Measurements from ENCODE around the gene PDE6G. TPM values are rescaled to one million over a fixed set of nuclear protein-coding genes. Genes with fewer than 3 reads are reported as not detected.
A peak's percentile ranks its signal among the peaks of the same experiment; 100 is the strongest.

PDE6G gene
- total and polyA plus RNA-seq, 2 of the 13 experiments (the other 11 are each of a cell fraction or from before 2014, with no cell fraction given): 1.4 to 6.7 TPM

GRCh38 chr17:81636505-81637288 is 19.6 kb downstream of the PDE6G start, which contains the start of the genes NPLOC4 and TSPAN10 (continued):
- TF ChIP-seq ZNF749 (CRISPR knock-in tag; IDR thresholded peaks at IDR 0.05; ENCODE audit: borderline replicate concordance): no peak; the same call in 1 of the 2 replicates
- TF ChIP-seq MEIS1 (CRISPR knock-in tag; IDR thresholded peaks at IDR 0.05; ENCODE audit: borderline replicate concordance): no peak; the same call in 1 of the 2 replicates
- no peak; the same call in 1 of the 2 replicates for TF ChIP-seq ZNF547 (CRISPR knock-in tag; IDR thresholded peaks at IDR 0.05)
- no peak for TF ChIP-seq ZNF253 (CRISPR knock-in tag; IDR thresholded peaks at IDR 0.05; ENCODE audit: borderline replicate concordance)
- TF ChIP-seq SNAPC2 (CRISPR knock-in tag; IDR thresholded peaks at IDR 0.05): no peak
- no peak for TF ChIP-seq ZNF670 (CRISPR knock-in tag; IDR thresholded peaks at IDR 0.05; ENCODE audit: borderline replicate concordance)
- TF ChIP-seq ZNF678 (CRISPR knock-in tag; IDR thresholded peaks at IDR 0.05): no peak
- TF ChIP-seq ZNF775 (CRISPR knock-in tag; IDR thresholded peaks at IDR 0.05; ENCODE audit: borderline replicate concordance): no peak
- no peak for TF ChIP-seq REXO4 (CRISPR knock-in tag; IDR thresholded peaks at IDR 0.05; ENCODE audit: borderline replicate concordance)
- TF ChIP-seq FOXP4 (CRISPR knock-in tag; IDR thresholded peaks at IDR 0.05): peak; percentile 73
- peak; percentile 98 for TF ChIP-seq MIER3 (CRISPR knock-in tag; IDR thresholded peaks at IDR 0.05; ENCODE audit: borderline replicate concordance)
- peak; percentile 91; the same call in 1 of the 2 replicates for TF ChIP-seq ZNF792 (CRISPR knock-in tag; IDR thresholded peaks at IDR 0.05)
- TF ChIP-seq ZKSCAN5 (CRISPR knock-in tag; IDR thresholded peaks at IDR 0.05): no peak
- no peak for TF ChIP-seq MLLT10 (CRISPR knock-in tag; IDR thresholded peaks at IDR 0.05)
- no peak for TF ChIP-seq ZNF180 (CRISPR knock-in tag; IDR thresholded peaks at IDR 0.05; ENCODE audit: borderline replicate concordance, low read depth)
- no peak for TF ChIP-seq ZBTB1 (CRISPR knock-in tag; IDR thresholded peaks at IDR 0.05; ENCODE audit: borderline replicate concordance)
- TF ChIP-seq SNAI1 (CRISPR knock-in tag; IDR thresholded peaks at IDR 0.05; ENCODE audit: borderline replicate concordance): 0 out of 2 replicates have a peak, but pooled peaks have one; percentile 38
- TF ChIP-seq ATF5 (CRISPR knock-in tag; IDR thresholded peaks at IDR 0.05; ENCODE audit: low read depth): no peak; the same call in 1 of the 2 replicates
- TF ChIP-seq GFI1 (CRISPR knock-in tag; IDR thresholded peaks at IDR 0.05; ENCODE audit: borderline replicate concordance): no peak
- peak; percentile 95 for TF ChIP-seq ZMAT3 (CRISPR knock-in tag; conservative IDR thresholded peaks at IDR 0.05)
- no peak for TF ChIP-seq ZNF737 (CRISPR knock-in tag; IDR thresholded peaks at IDR 0.05; ENCODE audit: borderline replicate concordance)
- peak; percentile 78; the same call in 1 of the 2 replicates for TF ChIP-seq GTF2F1 (IDR thresholded peaks at IDR 0.05; ENCODE audit: low read length)
- 0 out of 2 replicates have a peak, but pooled peaks have one; percentile 31 for TF ChIP-seq ZNF556 (CRISPR knock-in tag; IDR thresholded peaks at IDR 0.05; ENCODE audit: borderline replicate concordance)
- TF ChIP-seq MAZ (IDR thresholded peaks at IDR 0.05; ENCODE audit: borderline replicate concordance, low read depth, low read length): peak; percentile 85; the same call in 1 of the 2 replicates
- peak; percentile 86 for TF ChIP-seq MAZ (CRISPR knock-in tag; IDR thresholded peaks at IDR 0.05; ENCODE audit: low read depth)
